22Rv1 (cell line): Measurements from ENCODE around the gene BNIP5.

Experiments used
- ZFX ChIP-seq: fragments of 450-650 bp; IDR thresholded peaks from 2 replicates; pipeline ENCODE4 v1.6.1; 2017; ENCODE audit warnings: antibody characterized with exemption, borderline replicate concordance
- TF ChIP-seq, protein P1 (sequence below): fragments of 450-650 bp; IDR thresholded peaks from 2 replicates; pipeline ENCODE4 v1.5.1; 2017; ENCODE audit warnings: mild to moderate bottlenecking

DNA sequence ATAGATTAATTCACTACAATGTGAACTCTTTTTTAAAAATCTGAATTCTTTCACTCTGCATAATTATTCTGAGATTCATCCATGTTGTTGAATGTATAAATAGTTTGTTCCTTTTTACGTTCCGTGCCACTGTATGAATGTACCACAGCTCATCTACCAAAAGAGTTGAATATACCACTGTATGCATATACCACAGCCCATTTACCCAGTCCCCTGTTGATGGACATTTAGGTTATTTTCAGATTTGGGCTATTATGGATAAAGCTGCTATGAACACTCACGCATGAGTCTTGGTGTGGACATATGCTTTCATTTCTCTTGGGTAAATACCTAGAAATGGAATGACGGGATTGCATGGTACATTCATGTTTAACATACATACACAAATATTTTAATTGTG is 38.7 kb downstream of the BNIP5 start:
- TF ChIP-seq, protein P1, sequence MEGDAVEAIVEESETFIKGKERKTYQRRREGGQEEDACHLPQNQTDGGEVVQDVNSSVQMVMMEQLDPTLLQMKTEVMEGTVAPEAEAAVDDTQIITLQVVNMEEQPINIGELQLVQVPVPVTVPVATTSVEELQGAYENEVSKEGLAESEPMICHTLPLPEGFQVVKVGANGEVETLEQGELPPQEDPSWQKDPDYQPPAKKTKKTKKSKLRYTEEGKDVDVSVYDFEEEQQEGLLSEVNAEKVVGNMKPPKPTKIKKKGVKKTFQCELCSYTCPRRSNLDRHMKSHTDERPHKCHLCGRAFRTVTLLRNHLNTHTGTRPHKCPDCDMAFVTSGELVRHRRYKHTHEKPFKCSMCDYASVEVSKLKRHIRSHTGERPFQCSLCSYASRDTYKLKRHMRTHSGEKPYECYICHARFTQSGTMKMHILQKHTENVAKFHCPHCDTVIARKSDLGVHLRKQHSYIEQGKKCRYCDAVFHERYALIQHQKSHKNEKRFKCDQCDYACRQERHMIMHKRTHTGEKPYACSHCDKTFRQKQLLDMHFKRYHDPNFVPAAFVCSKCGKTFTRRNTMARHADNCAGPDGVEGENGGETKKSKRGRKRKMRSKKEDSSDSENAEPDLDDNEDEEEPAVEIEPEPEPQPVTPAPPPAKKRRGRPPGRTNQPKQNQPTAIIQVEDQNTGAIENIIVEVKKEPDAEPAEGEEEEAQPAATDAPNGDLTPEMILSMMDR: no peak
- TF ChIP-seq ZFX: no peak
